Upper lobe of right lung (tissue), 1 donor: ENCODE results near the gene MYO18A. TPM values are rescaled to one million over a fixed set of nuclear protein-coding genes. Genes with fewer than 3 reads are reported as not detected.

Experiments used
- ATAC-seq: fragments of 200-7000 bp; cut with Tn5 transposase; one replicate; pipeline ENCODE4 v1.9.1; 2020; ENCODE audit warnings: mild to moderate bottlenecking, moderate library complexity
- DNase-seq: peaks from one replicate; pipeline ENCODE4 v3.0.0-alpha.2; 2020
- H3K27ac ChIP-seq: fragments of 200-600 bp; one replicate; pipeline ENCODE4 v1.8.0; 2022
- H3K27me3 ChIP-seq: fragments of 200-600 bp; one replicate; pipeline ENCODE4 v1.8.0; 2022; ENCODE audit warnings: mild to moderate bottlenecking
- H3K36me3 ChIP-seq: fragments of 200-600 bp; one replicate; pipeline ENCODE4 v1.8.0; 2022
- H3K4me1 ChIP-seq: fragments of 200-600 bp; one replicate; pipeline ENCODE4 v1.8.0; 2022
- H3K4me3 ChIP-seq: fragments of 200-600 bp; one replicate; pipeline ENCODE4 v1.8.0; 2022; ENCODE audit warnings: mild to moderate bottlenecking
- H3K9me3 ChIP-seq: fragments of 200-600 bp; one replicate; pipeline ENCODE4 v1.8.0; 2022
- CTCF ChIP-seq: fragments of 200-600 bp; IDR thresholded peaks from one replicate; pipeline ENCODE4 v1.8.0; 2022; ENCODE audit warnings: antibody characterized with exemption
- intact Hi-C: fragments of 100-400 bp; cut with DNase I; formaldehyde crosslinking; loops from one replicate; pipeline ENCODE4 v1.11.0; 2022
- total RNA-seq: library from RNA; stranded (reverse); fragmentation: NEBNext Ultra II Directional; extraction: Animal tissue kit (Norgen Biotek cat#: 25700); gene quantifications from one replicate; pipeline ENCODE4 v1.2.1, GENCODE V29; 2021
- donor health status: DM: no; HTN: yes; CAD: no; lungs with severe emphysema.

MYO18A gene
- total RNA-seq, 1 donor from 2014 or later: 51.0 TPM

GRCh38 chr17:29131814-29132682, 48.1 kb downstream of the MYO18A start:
- no peaks in the 10 kb centered on the region for H3K27me3 ChIP-seq
- peaks cover 10% of the 10 kb centered on the region for H3K36me3 ChIP-seq
- no peaks in the 10 kb centered on the region for H3K9me3 ChIP-seq
- H3K4me3 ChIP-seq: no peak overlapping the region
- TF ChIP-seq CTCF: no peak
- ATAC-seq (no peak), DNase-seq (no peak)
- H3K27ac ChIP-seq: no peak overlapping the region
- peaks cover 4% of the 10 kb centered on the region for H3K4me1 ChIP-seq
- intact Hi-C loops: no loop called here

- H3K4me1 ChIP-seq: peaks cover 15% of the 10 kb centered on the region
- TF ChIP-seq CTCF: no peak
- no peak overlapping the region for H3K4me3 ChIP-seq
- no peaks in the 10 kb centered on the region for H3K9me3 ChIP-seq
- intact Hi-C loops: no loop called here
- H3K27ac ChIP-seq: no peak overlapping the region
- no peaks in the 10 kb centered on the region for H3K27me3 ChIP-seq
- H3K36me3 ChIP-seq: peaks cover 5% of the 10 kb centered on the region
- peak; percentile 46 for ATAC-seq
- DNase-seq: no peak
Observed at GRCh38 chr17:29129731-29130130, 50.5 kb downstream of the MYO18A start.

GRCh38 chr17:29127840-29128239, 52.4 kb downstream of the MYO18A start:
- intact Hi-C loops: no loop called here
- TF ChIP-seq CTCF: no peak
- H3K4me3 ChIP-seq: no peak overlapping the region
- DNase-seq (no peak), ATAC-seq (no peak)
- H3K27ac ChIP-seq: no peak overlapping the region
- peaks cover 21% of the 10 kb centered on the region for H3K4me1 ChIP-seq
- H3K36me3 ChIP-seq: peaks cover 5% of the 10 kb centered on the region
- H3K27me3 ChIP-seq: no peaks in the 10 kb centered on the region
- no peaks in the 10 kb centered on the region for H3K9me3 ChIP-seq

GRCh38 chr17:29126268-29126930, 53.8 kb downstream of the MYO18A start:
- Histone ChIP-seq H3K36me3 (peaks cover 11% of the 10 kb centered on the region), H3K4me3 (no peak overlapping the region), H3K27ac (no peak overlapping the region), H3K4me1 (peaks cover 17% of the 10 kb centered on the region), H3K27me3 (no peaks in the 10 kb centered on the region), H3K9me3 (no peaks in the 10 kb centered on the region)
- no peak for DNase-seq
- intact Hi-C loops: no loop called here
- no peak for TF ChIP-seq CTCF
- ATAC-seq: peak; percentile 9

GRCh38 chr17:29125651-29126050, 54.5 kb downstream of the MYO18A start:
- H3K4me1 ChIP-seq: peaks cover 17% of the 10 kb centered on the region
- peak overlapping the region; percentile 44 for H3K27ac ChIP-seq
- no peak overlapping the region for H3K4me3 ChIP-seq
- H3K36me3 ChIP-seq: peaks cover 18% of the 10 kb centered on the region
- no peak for ATAC-seq
- TF ChIP-seq CTCF: no peak
- no peak for DNase-seq
- intact Hi-C loops: no loop called here
- H3K27me3 ChIP-seq: no peaks in the 10 kb centered on the region
- H3K9me3 ChIP-seq: no peaks in the 10 kb centered on the region
